ENCODE data around the gene SERTAD4. TPM values are rescaled to one million over a fixed set of nuclear protein-coding genes. Genes with fewer than 3 reads are reported as not detected.
A peak's percentile ranks its signal among the peaks of the same experiment; 100 is the strongest.

SERTAD4 gene
- total and polyA plus RNA-seq, 4 donors = under 0.01 to 0.02 (median under 0.01) TPM; not detected in 1

GRCh38 chr1:210236840-210237409, 4.3 kb downstream of the SERTAD4 start:
- Histone ChIP-seq H3K27me3 (ENCODE audit: control insufficient read depth in 4 of 4, insufficient read depth in 4 of 4, low read length in 3 of 4) (peaks cover 0 to 17% (median 8%) of the 10 kb centered on the region in 4 donors), H3K4me1 (ENCODE audit: control insufficient read depth in 4 of 4, insufficient read depth in 4 of 4, low read length in 3 of 4) (peaks cover 10 to 19% (median 11%) of the 10 kb centered on the region in 4 donors), H3K27ac (ENCODE audit: low read depth in 1 of 2, low read length in 2 of 2) (no peak overlapping the region), H3K9ac (ENCODE audit: low read depth in 1 of 2, low read length in 2 of 2) (no peak overlapping the region), H3K36me3 (ENCODE audit: control insufficient read depth in 4 of 4, insufficient read depth in 3 of 4, low read depth in 1 of 4, low read length in 3 of 4) (no peaks in the 10 kb centered on the region), H3K9me3 (ENCODE audit: control insufficient read depth in 4 of 4, low read length in 3 of 4) (no peaks in the 10 kb centered on the region), H3K4me3 (ENCODE audit: low read depth in 1 of 3, low read length in 3 of 3) (no peak overlapping the region)
- DNase-seq (ENCODE audit: low spot score) = no peak
- 40% methylated on average over 10 of the region's 10 CpGs for WGBS
- TF ChIP-seq FOXA2 (IDR thresholded peaks at IDR 0.05) (no peak), JUND (IDR thresholded peaks at IDR 0.05) (no peak), RAD21 (IDR thresholded peaks at IDR 0.05) (peak in 1 of 2 donors; percentile 6), ZBTB33 (IDR thresholded peaks at IDR 0.05) (no peak), NR2F2 (IDR thresholded peaks at IDR 0.05) (peak; percentile 21), SP1 (IDR thresholded peaks at IDR 0.05) (peak; percentile 15), YY1 (IDR thresholded peaks at IDR 0.05) (no peak), RXRA (IDR thresholded peaks at IDR 0.05) (no peak)
- TF ChIP-seq, protein P1, sequence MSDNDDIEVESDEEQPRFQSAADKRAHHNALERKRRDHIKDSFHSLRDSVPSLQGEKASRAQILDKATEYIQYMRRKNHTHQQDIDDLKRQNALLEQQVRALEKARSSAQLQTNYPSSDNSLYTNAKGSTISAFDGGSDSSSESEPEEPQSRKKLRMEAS (IDR thresholded peaks at IDR 0.05) = no peak

GRCh38 chr1:210237479-210237878, 4.9 kb downstream of the SERTAD4 start:
- DNase-seq (ENCODE audit: low spot score) = no peak
- Histone ChIP-seq H3K9me3 (ENCODE audit: control insufficient read depth in 4 of 4, low read length in 3 of 4) (no peaks in the 10 kb centered on the region), H3K27me3 (ENCODE audit: control insufficient read depth in 4 of 4, insufficient read depth in 4 of 4, low read length in 3 of 4) (peaks cover 0 to 17% (median 8%) of the 10 kb centered on the region in 4 donors), H3K4me3 (ENCODE audit: low read depth in 1 of 3, low read length in 3 of 3) (no peak overlapping the region), H3K9ac (ENCODE audit: low read depth in 1 of 2, low read length in 2 of 2) (no peak overlapping the region), H3K4me1 (ENCODE audit: control insufficient read depth in 4 of 4, insufficient read depth in 4 of 4, low read length in 3 of 4) (peaks cover 10 to 19% (median 11%) of the 10 kb centered on the region in 4 donors), H3K36me3 (ENCODE audit: control insufficient read depth in 4 of 4, insufficient read depth in 3 of 4, low read depth in 1 of 4, low read length in 3 of 4) (no peaks in the 10 kb centered on the region), H3K27ac (ENCODE audit: low read depth in 1 of 2, low read length in 2 of 2) (no peak overlapping the region)
- WGBS = 55% methylated on average over 5 of the region's 5 CpGs
- TF ChIP-seq, protein P1 (IDR thresholded peaks at IDR 0.05) = no peak
- TF ChIP-seq, protein P2, sequence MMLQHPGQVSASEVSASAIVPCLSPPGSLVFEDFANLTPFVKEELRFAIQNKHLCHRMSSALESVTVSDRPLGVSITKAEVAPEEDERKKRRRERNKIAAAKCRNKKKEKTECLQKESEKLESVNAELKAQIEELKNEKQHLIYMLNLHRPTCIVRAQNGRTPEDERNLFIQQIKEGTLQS (IDR thresholded peaks at IDR 0.05) = no peak
- TF ChIP-seq TAF1 (conservative IDR thresholded peaks at IDR 0.05) (no peak), HNF4G (IDR thresholded peaks at IDR 0.05) (no peak), EGR1 (IDR thresholded peaks at IDR 0.05; ENCODE audit: low read depth in 2 of 2) (no peak), ZBTB33 (IDR thresholded peaks at IDR 0.05) (no peak), REST (IDR thresholded peaks at IDR 0.05) (no peak), FOXA2 (IDR thresholded peaks at IDR 0.05) (no peak), RXRA (IDR thresholded peaks at IDR 0.05) (no peak), JUND (IDR thresholded peaks at IDR 0.05) (no peak), NR2F2 (IDR thresholded peaks at IDR 0.05) (no peak), RAD21 (IDR thresholded peaks at IDR 0.05) (no peak), YY1 (IDR thresholded peaks at IDR 0.05) (no peak), FOXA1 (IDR thresholded peaks at IDR 0.05) (no peak), HNF4A (conservative IDR thresholded peaks at IDR 0.05) (no peak), SP1 (IDR thresholded peaks at IDR 0.05) (no peak)
- TF ChIP-seq, protein P3, sequence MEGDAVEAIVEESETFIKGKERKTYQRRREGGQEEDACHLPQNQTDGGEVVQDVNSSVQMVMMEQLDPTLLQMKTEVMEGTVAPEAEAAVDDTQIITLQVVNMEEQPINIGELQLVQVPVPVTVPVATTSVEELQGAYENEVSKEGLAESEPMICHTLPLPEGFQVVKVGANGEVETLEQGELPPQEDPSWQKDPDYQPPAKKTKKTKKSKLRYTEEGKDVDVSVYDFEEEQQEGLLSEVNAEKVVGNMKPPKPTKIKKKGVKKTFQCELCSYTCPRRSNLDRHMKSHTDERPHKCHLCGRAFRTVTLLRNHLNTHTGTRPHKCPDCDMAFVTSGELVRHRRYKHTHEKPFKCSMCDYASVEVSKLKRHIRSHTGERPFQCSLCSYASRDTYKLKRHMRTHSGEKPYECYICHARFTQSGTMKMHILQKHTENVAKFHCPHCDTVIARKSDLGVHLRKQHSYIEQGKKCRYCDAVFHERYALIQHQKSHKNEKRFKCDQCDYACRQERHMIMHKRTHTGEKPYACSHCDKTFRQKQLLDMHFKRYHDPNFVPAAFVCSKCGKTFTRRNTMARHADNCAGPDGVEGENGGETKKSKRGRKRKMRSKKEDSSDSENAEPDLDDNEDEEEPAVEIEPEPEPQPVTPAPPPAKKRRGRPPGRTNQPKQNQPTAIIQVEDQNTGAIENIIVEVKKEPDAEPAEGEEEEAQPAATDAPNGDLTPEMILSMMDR (IDR thresholded peaks at IDR 0.05; ENCODE audit: low read depth, low read length, missing input control) = no peak
